ENCODE results near the gene TRAF7. TPM values are rescaled to one million over a fixed set of nuclear protein-coding genes. Genes with fewer than 3 reads are reported as not detected.

The TRAF7 gene
- total RNA-seq, 4 donors from 2014 or later: 19.1 to 45.0 (median 31.1) TPM

GRCh38 chr16:2212362-2213324, 57.1 kb downstream of the TRAF7 start:
- TF ChIP-seq CTCF (IDR thresholded peaks at IDR 0.05; ENCODE audit: low read depth): no peak

GRCh38 chr16:2213817-2214718, 58.5 kb downstream of the TRAF7 start:
- TF ChIP-seq CTCF (IDR thresholded peaks at IDR 0.05; ENCODE audit: low read depth): no peak

- no peak for TF ChIP-seq CTCF (IDR thresholded peaks at IDR 0.05; ENCODE audit: low read depth)
Observed at GRCh38 chr16:2214719-2214968, 59.1 kb downstream of the TRAF7 start, which contains the start of gene PGP. Gene PGP (minus strand): TSS chr16:2214840. CDS start chr16:2214777, 63 bp downstream.

GRCh38 chr16:2216330-2216729, 60.7 kb downstream of the TRAF7 start:
- TF ChIP-seq CTCF (IDR thresholded peaks at IDR 0.05; ENCODE audit: low read depth): no peak

GRCh38 chr16:2223221-2223941, 67.8 kb downstream of the TRAF7 start, which contains the start of gene E4F1:
Gene E4F1 (plus strand): TSS chr16:2223591. CDS start chr16:2223614, 23 bp downstream.
- TF ChIP-seq CTCF (IDR thresholded peaks at IDR 0.05; ENCODE audit: low read depth): no peak

- no peak for TF ChIP-seq CTCF (IDR thresholded peaks at IDR 0.05; ENCODE audit: low read depth)
Observed at GRCh38 chr16:2223942-2224486, 68.4 kb downstream of the TRAF7 start.

Data from subcutaneous adipose tissue (tissue), 4 donors.